Glutamatergic neuron (in vitro differentiated cells): Measurements from ENCODE around the gene UBXN1. TPM values are rescaled to one million over a fixed set of nuclear protein-coding genes. Genes with fewer than 3 reads are reported as not detected.

Experiments used
- DNase-seq: peaks from one replicate; pipeline ENCODE4 v3.0.0; 2022
- H3K27ac Mint-ChIP-seq: one replicate; pipeline ENCODE4 v1.8.0; 2020; ENCODE audit warnings: mild to moderate bottlenecking, mixed read lengths, inconsistent platforms; ENCODE audit not compliant: unreplicated experiment
- H3K27me3 Mint-ChIP-seq: one replicate; pipeline ENCODE4 v1.8.0; 2020; ENCODE audit warnings: mild to moderate bottlenecking, moderate library complexity, mixed read lengths, inconsistent platforms; ENCODE audit not compliant: unreplicated experiment
- H3K36me3 Mint-ChIP-seq: one replicate; pipeline ENCODE4 v1.8.0; 2020; ENCODE audit warnings: mild to moderate bottlenecking, mixed read lengths, inconsistent platforms; ENCODE audit not compliant: unreplicated experiment
- H3K4me1 Mint-ChIP-seq: one replicate; pipeline ENCODE4 v1.8.0; 2020; ENCODE audit warnings: mild to moderate bottlenecking, low read depth, mixed read lengths, inconsistent platforms; ENCODE audit not compliant: unreplicated experiment
- H3K4me3 Mint-ChIP-seq: one replicate; pipeline ENCODE4 v1.8.0; 2020; ENCODE audit warnings: mild to moderate bottlenecking, mixed read lengths, inconsistent platforms; ENCODE audit not compliant: unreplicated experiment
- H3K9me3 Mint-ChIP-seq: one replicate; pipeline ENCODE4 v1.8.0; 2020; ENCODE audit warnings: mild to moderate bottlenecking, moderate library complexity, mixed read lengths, inconsistent platforms; ENCODE audit not compliant: unreplicated experiment
- total RNA-seq: library from RNA; stranded (reverse); fragmentation: NEBNext Ultra II Directional; extraction: Animal tissue kit (Norgen Biotek cat#: 25700); gene quantifications from one replicate; pipeline ENCODE4 v1.2.1, GENCODE V29; 2021; ENCODE audit not compliant: unreplicated experiment
- TF ChIP-seq, protein P1 (sequence below): fragments of 200-600 bp; sonication (generic); IDR thresholded peaks from one replicate; pipeline ENCODE4 v1.5.0; 2021; ENCODE audit not compliant: partially characterized antibody, unreplicated experiment

Gene UBXN1
- total RNA-seq, 1 donor from 2014 or later = 146 TPM

DNA sequence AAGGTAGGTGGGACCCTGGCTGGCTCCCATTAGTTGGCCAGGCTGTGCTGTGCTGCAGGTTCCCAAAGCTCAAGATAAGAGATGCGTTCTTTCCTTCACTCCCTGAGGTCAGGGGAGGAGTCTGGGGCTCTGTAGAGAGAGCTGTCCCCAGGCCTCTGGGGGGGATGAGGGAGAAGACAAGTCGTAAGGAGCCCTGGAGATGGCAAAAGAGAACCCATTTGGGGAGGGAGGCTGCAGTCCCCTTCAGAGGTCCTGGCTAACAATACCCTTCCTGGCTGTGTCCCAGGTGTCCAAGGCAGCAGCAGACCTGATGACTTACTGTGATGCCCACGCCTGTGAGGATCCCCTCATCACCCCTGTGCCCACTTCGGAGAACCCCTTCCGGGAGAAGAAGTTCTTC, 29.5 kb upstream of the UBXN1 start:
- peaks cover 17% of the 10 kb centered on the region for H3K27me3 Mint-ChIP-seq
- peaks cover 25% of the 10 kb centered on the region for H3K9me3 Mint-ChIP-seq
- TF ChIP-seq, protein P1, sequence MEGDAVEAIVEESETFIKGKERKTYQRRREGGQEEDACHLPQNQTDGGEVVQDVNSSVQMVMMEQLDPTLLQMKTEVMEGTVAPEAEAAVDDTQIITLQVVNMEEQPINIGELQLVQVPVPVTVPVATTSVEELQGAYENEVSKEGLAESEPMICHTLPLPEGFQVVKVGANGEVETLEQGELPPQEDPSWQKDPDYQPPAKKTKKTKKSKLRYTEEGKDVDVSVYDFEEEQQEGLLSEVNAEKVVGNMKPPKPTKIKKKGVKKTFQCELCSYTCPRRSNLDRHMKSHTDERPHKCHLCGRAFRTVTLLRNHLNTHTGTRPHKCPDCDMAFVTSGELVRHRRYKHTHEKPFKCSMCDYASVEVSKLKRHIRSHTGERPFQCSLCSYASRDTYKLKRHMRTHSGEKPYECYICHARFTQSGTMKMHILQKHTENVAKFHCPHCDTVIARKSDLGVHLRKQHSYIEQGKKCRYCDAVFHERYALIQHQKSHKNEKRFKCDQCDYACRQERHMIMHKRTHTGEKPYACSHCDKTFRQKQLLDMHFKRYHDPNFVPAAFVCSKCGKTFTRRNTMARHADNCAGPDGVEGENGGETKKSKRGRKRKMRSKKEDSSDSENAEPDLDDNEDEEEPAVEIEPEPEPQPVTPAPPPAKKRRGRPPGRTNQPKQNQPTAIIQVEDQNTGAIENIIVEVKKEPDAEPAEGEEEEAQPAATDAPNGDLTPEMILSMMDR = no peak
- H3K27ac Mint-ChIP-seq = peak overlapping the region; percentile 99
- peaks cover 8% of the 10 kb centered on the region for H3K4me1 Mint-ChIP-seq
- no peaks in the 10 kb centered on the region for H3K36me3 Mint-ChIP-seq
- DNase-seq = no peak
- H3K4me3 Mint-ChIP-seq = peak overlapping the region; percentile 98

DNA sequence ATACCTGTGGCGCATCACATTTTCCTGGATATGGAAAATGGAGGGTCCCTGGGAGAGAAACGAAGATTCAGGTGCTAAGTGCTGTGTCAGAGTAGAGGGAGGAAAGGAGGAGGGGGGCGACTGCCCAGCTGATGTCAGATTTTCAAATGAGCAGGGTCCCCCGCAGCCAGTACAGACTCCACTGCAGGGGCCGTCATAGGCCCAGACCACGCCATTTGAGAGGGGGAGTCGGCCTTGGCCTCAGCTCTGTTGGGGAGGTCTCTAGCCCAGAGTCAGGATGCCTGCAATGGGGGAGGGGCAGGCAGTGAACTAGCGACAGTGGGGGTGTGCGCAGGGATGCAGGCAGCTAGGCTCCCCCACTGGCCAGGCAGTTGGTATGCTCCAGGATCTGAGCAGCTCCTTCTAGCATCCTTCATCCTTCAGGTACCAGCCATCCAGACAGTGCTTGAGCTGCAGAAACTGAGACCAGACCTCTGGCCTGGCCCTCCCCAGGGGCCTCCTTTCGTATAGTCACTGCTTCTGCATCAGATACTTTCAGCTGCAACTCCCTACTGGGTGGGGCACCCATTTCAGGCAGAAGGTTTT, 28.5 kb upstream of the UBXN1 start, which contains the start of the genes BSCL2 and GNG3:
TSS of gene BSCL2 (minus strand) at position 148 of the 585 bp plus-strand sequence. CDS start 229 bp downstream, outside the sequence.
TSS of gene GNG3 (plus strand) at position 400 of the 585 bp plus-strand sequence. CDS start 620 bp downstream, outside the sequence.
- Mint-ChIP-seq H3K27ac (peak within 1 kb of the TSS; percentile 99), H3K27me3 (peaks cover 17% of the 10 kb centered on the region), H3K36me3 (no peaks in the 10 kb centered on the region), H3K9me3 (peaks cover 25% of the 10 kb centered on the region), H3K4me1 (peaks cover 8% of the 10 kb centered on the region), H3K4me3 (peak within 1 kb of the TSS; percentile 98)
- DNase-seq = peak; percentile 99
- TF ChIP-seq, protein P1 = no peak

DNA sequence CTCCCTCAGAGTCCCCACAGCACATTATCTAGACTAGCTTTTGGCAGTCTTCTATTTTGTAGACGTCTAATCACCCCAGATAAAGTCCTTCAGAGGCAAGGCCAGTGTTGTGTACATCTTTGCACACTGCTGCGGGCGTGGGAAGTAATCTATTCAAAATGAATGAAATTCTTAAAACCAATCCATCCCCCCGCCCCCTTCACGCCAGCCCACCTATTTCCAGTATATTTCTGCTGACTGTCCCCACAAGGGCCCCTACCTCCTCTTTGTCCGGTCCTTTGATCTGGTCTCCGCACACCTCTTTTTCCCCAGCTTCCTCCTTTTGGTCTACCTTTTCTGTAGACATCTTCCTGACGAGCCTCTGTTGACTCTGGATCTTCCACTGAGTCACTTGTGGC, 28.0 kb upstream of the UBXN1 start:
- DNase-seq = no peak
- H3K27ac Mint-ChIP-seq = peak overlapping the region; percentile 99
- TF ChIP-seq, protein P1 = no peak
- H3K4me3 Mint-ChIP-seq = peak overlapping the region; percentile 98
- no peaks in the 10 kb centered on the region for H3K36me3 Mint-ChIP-seq
- peaks cover 8% of the 10 kb centered on the region for H3K4me1 Mint-ChIP-seq
- H3K9me3 Mint-ChIP-seq = peaks cover 25% of the 10 kb centered on the region
- H3K27me3 Mint-ChIP-seq = peaks cover 14% of the 10 kb centered on the region

DNA sequence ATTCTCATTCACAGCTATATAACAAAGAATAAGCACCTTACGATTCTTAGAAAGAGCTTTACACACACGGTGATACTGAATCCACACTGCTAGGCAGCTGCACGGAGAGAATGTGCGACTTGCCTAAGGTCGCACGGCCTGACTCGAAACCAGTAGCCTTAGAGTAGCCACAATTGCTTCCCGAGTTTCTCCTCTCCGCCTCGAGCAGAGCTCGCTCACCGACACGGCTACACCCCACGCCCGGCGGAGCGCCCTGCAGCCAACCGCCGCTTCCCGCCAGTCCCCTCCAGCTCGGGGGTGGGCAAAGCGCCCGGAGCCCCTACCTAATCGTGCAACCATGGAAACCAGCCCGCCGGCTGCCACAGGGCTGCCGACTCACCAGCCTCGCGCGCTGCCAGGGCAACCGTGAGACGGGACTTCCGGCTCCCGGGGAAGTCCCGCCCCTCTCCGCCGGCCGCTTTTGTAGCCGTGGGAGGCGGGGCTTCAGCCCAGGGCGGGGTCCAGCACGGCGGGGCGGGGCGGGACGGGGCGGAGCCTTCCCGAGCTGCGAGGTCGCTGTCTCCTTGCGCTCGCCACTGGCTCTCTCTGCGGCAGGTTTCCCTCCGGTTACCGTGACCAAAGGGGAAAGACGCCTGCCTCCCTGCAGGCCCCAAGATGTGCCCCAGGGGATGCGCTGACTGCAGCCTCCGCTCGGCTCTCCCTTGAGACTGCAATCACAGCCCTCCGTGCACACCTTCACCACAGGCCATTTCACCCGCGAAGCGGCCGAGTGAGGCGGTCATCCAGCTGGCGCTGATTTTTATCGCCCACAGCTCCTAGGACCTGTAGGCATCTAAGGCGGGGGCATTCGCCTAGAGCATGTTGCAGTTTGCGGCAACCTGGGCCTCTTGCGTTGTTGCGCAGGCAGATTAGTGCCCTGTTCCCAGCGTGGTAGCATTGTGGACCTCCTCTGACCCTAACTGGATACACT, 27.3 kb upstream of the UBXN1 start:
- Mint-ChIP-seq H3K9me3 (peaks cover 25% of the 10 kb centered on the region), H3K36me3 (no peaks in the 10 kb centered on the region), H3K4me1 (peaks cover 8% of the 10 kb centered on the region), H3K4me3 (peak overlapping the region; percentile 98), H3K27ac (peak overlapping the region; percentile 99), H3K27me3 (peaks cover 14% of the 10 kb centered on the region)
- peak; percentile 97 for DNase-seq
- TF ChIP-seq, protein P1 = no peak
